Liver (tissue), 3 donors: ENCODE data around the gene KRTAP13-4.

Source experiments
- FOXA2 ChIP-seq: IDR thresholded peaks from 2 replicates; pipeline ENCODE4 v1.6.1; 2016; ENCODE audit warnings: antibody characterized with exemption
- HNF4A ChIP-seq, 2 donors: conservative IDR thresholded peaks; 2 replicates each; pipeline ENCODE4 v1.6.1; 2016; ENCODE audit warnings: antibody characterized with exemption in 2 of 2, mild to moderate bottlenecking in 2 of 2
- JUND ChIP-seq, 2 donors: IDR thresholded peaks; 2 replicates each; pipeline ENCODE4 v1.6.1; 2016; ENCODE audit warnings: antibody characterized with exemption in 2 of 2
- NR2F2 ChIP-seq: IDR thresholded peaks from 2 replicates; pipeline ENCODE4 v1.6.1; 2016; ENCODE audit warnings: antibody characterized with exemption
- RAD21 ChIP-seq, 2 donors: IDR thresholded peaks; 2 replicates each; pipeline ENCODE4 v1.6.1; 2016; ENCODE audit warnings: antibody characterized with exemption in 2 of 2, mild to moderate bottlenecking in 2 of 2
- RXRA ChIP-seq, 2 donors: IDR thresholded peaks; 2 replicates each; pipeline ENCODE4 v1.6.1; 2017 to 2018; ENCODE audit warnings: antibody characterized with exemption in 2 of 2, mild to moderate bottlenecking in 1 of 2
- TAF1 ChIP-seq: conservative IDR thresholded peaks from 2 replicates; pipeline ENCODE4 v1.6.1; 2016; ENCODE audit warnings: antibody characterized with exemption, mild to moderate bottlenecking
- YY1 ChIP-seq: IDR thresholded peaks from 2 replicates; pipeline ENCODE4 v1.6.1; 2016; ENCODE audit warnings: antibody characterized with exemption, mild to moderate bottlenecking
- TF ChIP-seq, protein P1 (sequence below): fragments of 150-350 bp; IDR thresholded peaks from 2 replicates; pipeline ENCODE4 v1.5.1; 2017; ENCODE audit warnings: improper control_type of control experiment, low read depth, low read length; ENCODE audit not compliant: missing input control
- TF ChIP-seq, protein P2 (sequence below): IDR thresholded peaks from 2 replicates; pipeline ENCODE4 v1.6.1; 2016; ENCODE audit warnings: antibody characterized with exemption
- TF ChIP-seq, protein P3 (sequence below): IDR thresholded peaks from 2 replicates; pipeline ENCODE4 v1.6.1; 2016; ENCODE audit warnings: antibody characterized with exemption, mild to moderate bottlenecking
- TF ChIP-seq, protein P4 (sequence below): IDR thresholded peaks from 2 replicates; pipeline ENCODE4 v1.6.1; 2016; ENCODE audit warnings: antibody characterized with exemption
- donor health status: healthy.
- donor health status: healthy.

DNA sequence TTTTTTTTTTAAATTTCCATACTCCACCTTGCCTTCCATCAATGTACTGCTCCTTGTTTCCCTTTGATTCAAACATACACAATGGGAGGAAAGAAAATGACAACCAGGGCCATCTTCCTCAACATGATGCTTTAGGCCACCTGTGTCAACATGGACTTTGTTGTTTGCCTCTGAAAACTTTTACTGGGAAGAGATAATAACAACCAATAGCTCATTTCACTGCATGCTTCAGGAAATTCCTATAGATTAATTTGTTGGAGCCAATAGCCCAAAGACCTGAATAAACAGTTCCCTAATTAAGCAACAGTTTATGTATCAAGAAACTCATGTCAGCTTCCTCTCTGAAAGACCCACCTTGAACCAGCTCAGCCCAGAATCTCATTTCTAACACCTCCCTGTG is 13.2 kb downstream of the KRTAP13-4 start:
- TF ChIP-seq, protein P1, sequence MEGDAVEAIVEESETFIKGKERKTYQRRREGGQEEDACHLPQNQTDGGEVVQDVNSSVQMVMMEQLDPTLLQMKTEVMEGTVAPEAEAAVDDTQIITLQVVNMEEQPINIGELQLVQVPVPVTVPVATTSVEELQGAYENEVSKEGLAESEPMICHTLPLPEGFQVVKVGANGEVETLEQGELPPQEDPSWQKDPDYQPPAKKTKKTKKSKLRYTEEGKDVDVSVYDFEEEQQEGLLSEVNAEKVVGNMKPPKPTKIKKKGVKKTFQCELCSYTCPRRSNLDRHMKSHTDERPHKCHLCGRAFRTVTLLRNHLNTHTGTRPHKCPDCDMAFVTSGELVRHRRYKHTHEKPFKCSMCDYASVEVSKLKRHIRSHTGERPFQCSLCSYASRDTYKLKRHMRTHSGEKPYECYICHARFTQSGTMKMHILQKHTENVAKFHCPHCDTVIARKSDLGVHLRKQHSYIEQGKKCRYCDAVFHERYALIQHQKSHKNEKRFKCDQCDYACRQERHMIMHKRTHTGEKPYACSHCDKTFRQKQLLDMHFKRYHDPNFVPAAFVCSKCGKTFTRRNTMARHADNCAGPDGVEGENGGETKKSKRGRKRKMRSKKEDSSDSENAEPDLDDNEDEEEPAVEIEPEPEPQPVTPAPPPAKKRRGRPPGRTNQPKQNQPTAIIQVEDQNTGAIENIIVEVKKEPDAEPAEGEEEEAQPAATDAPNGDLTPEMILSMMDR: no peak
- TF ChIP-seq, protein P2, sequence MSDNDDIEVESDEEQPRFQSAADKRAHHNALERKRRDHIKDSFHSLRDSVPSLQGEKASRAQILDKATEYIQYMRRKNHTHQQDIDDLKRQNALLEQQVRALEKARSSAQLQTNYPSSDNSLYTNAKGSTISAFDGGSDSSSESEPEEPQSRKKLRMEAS: no peak
- TF ChIP-seq YY1 (no peak), HNF4A (conservative IDR thresholded peaks at IDR 0.05) (no peak), FOXA2 (no peak), TAF1 (no peak), JUND (IDR thresholded peaks at IDR 0.05) (no peak), RXRA (IDR thresholded peaks at IDR 0.05) (no peak), NR2F2 (no peak), RAD21 (IDR thresholded peaks at IDR 0.05) (no peak)
- TF ChIP-seq, protein P3, sequence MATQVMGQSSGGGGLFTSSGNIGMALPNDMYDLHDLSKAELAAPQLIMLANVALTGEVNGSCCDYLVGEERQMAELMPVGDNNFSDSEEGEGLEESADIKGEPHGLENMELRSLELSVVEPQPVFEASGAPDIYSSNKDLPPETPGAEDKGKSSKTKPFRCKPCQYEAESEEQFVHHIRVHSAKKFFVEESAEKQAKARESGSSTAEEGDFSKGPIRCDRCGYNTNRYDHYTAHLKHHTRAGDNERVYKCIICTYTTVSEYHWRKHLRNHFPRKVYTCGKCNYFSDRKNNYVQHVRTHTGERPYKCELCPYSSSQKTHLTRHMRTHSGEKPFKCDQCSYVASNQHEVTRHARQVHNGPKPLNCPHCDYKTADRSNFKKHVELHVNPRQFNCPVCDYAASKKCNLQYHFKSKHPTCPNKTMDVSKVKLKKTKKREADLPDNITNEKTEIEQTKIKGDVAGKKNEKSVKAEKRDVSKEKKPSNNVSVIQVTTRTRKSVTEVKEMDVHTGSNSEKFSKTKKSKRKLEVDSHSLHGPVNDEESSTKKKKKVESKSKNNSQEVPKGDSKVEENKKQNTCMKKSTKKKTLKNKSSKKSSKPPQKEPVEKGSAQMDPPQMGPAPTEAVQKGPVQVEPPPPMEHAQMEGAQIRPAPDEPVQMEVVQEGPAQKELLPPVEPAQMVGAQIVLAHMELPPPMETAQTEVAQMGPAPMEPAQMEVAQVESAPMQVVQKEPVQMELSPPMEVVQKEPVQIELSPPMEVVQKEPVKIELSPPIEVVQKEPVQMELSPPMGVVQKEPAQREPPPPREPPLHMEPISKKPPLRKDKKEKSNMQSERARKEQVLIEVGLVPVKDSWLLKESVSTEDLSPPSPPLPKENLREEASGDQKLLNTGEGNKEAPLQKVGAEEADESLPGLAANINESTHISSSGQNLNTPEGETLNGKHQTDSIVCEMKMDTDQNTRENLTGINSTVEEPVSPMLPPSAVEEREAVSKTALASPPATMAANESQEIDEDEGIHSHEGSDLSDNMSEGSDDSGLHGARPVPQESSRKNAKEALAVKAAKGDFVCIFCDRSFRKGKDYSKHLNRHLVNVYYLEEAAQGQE: no peak
- TF ChIP-seq, protein P4, sequence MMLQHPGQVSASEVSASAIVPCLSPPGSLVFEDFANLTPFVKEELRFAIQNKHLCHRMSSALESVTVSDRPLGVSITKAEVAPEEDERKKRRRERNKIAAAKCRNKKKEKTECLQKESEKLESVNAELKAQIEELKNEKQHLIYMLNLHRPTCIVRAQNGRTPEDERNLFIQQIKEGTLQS: no peak
